WTC11 (cell line): ENCODE measurements around the gene RPA3.

Experiments used
- CREB1 ChIP-seq: sonication (generic); formaldehyde crosslinking; IDR thresholded peaks from 2 replicates; pipeline ENCODE4 v1.8.0; 2023; ENCODE audit warnings: mild to moderate bottlenecking, missing genetic modification reagents
- CTCF ChIP-seq: fragments of 200-600 bp; IDR thresholded peaks from 2 replicates; pipeline ENCODE4 v1.8.0; 2022; ENCODE audit warnings: antibody characterized with exemption
- E2F4 ChIP-seq: sonication (generic); formaldehyde crosslinking; IDR thresholded peaks from 2 replicates; pipeline ENCODE4 v1.8.1; 2022; ENCODE audit warnings: low read depth, mild to moderate bottlenecking, moderate library complexity, missing genetic modification reagents, borderline replicate concordance
- IRF1 ChIP-seq: sonication (generic); formaldehyde crosslinking; IDR thresholded peaks from 2 replicates; pipeline ENCODE4 v1.8.0; 2023; ENCODE audit warnings: missing genetic modification reagents
- JUN ChIP-seq: sonication (generic); formaldehyde crosslinking; IDR thresholded peaks from 2 replicates; pipeline ENCODE4 v1.8.0; 2023; ENCODE audit warnings: mild to moderate bottlenecking, missing genetic modification reagents
- MAX ChIP-seq: sonication (generic); formaldehyde crosslinking; IDR thresholded peaks from 2 replicates; pipeline ENCODE4 v1.8.0; 2022; ENCODE audit warnings: mild to moderate bottlenecking, missing genetic modification reagents
- RELA ChIP-seq: sonication (generic); formaldehyde crosslinking; IDR thresholded peaks from 2 replicates; pipeline ENCODE4 v1.8.1; 2022; ENCODE audit warnings: missing genetic modification reagents, mild to moderate bottlenecking, borderline replicate concordance
- SOX15 ChIP-seq: fragments of 250-450 bp; sonication (Bioruptor Pico); IDR thresholded peaks from 2 replicates; pipeline ENCODE4 v1.9.0; 2021; ENCODE audit warnings: mild to moderate bottlenecking
- USF2 ChIP-seq: sonication (generic); formaldehyde crosslinking; IDR thresholded peaks from 2 replicates; pipeline ENCODE4 v1.8.1; 2023; ENCODE audit warnings: mild to moderate bottlenecking, missing genetic modification reagents, moderate library complexity
- ZNF263 ChIP-seq: sonication (generic); formaldehyde crosslinking; IDR thresholded peaks from 2 replicates; pipeline ENCODE4 v1.8.1; 2022; ENCODE audit warnings: low read depth, mild to moderate bottlenecking, moderate library complexity, missing genetic modification reagents
- TF ChIP-seq, protein P1 (sequence below): fragments of 250-450 bp; sonication (Bioruptor Pico); IDR thresholded peaks from 2 replicates; pipeline ENCODE4 v2.1.2; 2022; ENCODE audit warnings: mild to moderate bottlenecking, moderate library complexity
- TF ChIP-seq, protein P2 (sequence below): sonication (generic); formaldehyde crosslinking; IDR thresholded peaks from 2 replicates; pipeline ENCODE4 v1.8.0; 2022; ENCODE audit warnings: mild to moderate bottlenecking, missing genetic modification reagents
- TF ChIP-seq, protein P3 (sequence below): sonication (generic); formaldehyde crosslinking; IDR thresholded peaks from 2 replicates; pipeline ENCODE4 v1.8.0; 2022; ENCODE audit warnings: missing genetic modification reagents

DNA sequence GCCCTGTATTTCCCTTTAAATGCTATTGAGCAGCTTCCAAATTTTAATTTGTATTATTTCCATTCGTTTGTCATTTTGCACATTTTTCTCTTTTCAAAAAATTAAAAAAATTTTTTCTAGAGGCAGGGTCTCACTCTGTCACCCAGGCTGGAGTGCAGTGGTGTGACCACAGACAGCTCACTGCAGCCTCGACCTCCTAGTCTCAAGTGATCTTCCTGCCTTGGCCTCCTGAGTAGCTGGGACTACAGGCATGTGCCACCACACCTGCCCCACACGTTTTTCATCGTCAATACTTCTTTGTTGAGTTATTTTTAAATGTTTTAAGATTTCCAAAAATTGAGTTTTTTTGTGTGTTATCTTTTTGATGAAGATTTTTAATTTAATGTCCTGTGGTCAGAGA, 4.7 kb downstream of the RPA3 start:
- no peak for TF ChIP-seq CTCF
- TF ChIP-seq, protein P1, sequence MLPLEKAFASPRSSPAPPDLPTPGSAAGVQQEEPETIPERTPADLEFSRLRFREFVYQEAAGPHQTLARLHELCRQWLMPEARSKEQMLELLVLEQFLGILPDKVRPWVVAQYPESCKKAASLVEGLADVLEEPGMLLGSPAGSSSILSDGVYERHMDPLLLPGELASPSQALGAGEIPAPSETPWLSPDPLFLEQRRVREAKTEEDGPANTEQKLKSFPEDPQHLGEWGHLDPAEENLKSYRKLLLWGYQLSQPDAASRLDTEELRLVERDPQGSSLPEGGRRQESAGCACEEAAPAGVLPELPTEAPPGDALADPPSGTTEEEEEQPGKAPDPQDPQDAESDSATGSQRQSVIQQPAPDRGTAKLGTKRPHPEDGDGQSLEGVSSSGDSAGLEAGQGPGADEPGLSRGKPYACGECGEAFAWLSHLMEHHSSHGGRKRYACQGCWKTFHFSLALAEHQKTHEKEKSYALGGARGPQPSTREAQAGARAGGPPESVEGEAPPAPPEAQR (CRISPR knock-in tag), result no peak
- TF ChIP-seq ZNF263 (CRISPR knock-in tag), result no peak
- TF ChIP-seq IRF1 (CRISPR knock-in tag), result no peak
- no peak for TF ChIP-seq MAX (CRISPR knock-in tag)
- TF ChIP-seq RELA (CRISPR knock-in tag), result no peak
- no peak for TF ChIP-seq E2F4 (CRISPR knock-in tag)
- no peak for TF ChIP-seq CREB1 (CRISPR knock-in tag)
- TF ChIP-seq USF2, result no peak
- TF ChIP-seq, protein P2, sequence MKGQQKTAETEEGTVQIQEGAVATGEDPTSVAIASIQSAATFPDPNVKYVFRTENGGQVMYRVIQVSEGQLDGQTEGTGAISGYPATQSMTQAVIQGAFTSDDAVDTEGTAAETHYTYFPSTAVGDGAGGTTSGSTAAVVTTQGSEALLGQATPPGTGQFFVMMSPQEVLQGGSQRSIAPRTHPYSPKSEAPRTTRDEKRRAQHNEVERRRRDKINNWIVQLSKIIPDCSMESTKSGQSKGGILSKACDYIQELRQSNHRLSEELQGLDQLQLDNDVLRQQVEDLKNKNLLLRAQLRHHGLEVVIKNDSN, result no peak
- TF ChIP-seq, protein P3, sequence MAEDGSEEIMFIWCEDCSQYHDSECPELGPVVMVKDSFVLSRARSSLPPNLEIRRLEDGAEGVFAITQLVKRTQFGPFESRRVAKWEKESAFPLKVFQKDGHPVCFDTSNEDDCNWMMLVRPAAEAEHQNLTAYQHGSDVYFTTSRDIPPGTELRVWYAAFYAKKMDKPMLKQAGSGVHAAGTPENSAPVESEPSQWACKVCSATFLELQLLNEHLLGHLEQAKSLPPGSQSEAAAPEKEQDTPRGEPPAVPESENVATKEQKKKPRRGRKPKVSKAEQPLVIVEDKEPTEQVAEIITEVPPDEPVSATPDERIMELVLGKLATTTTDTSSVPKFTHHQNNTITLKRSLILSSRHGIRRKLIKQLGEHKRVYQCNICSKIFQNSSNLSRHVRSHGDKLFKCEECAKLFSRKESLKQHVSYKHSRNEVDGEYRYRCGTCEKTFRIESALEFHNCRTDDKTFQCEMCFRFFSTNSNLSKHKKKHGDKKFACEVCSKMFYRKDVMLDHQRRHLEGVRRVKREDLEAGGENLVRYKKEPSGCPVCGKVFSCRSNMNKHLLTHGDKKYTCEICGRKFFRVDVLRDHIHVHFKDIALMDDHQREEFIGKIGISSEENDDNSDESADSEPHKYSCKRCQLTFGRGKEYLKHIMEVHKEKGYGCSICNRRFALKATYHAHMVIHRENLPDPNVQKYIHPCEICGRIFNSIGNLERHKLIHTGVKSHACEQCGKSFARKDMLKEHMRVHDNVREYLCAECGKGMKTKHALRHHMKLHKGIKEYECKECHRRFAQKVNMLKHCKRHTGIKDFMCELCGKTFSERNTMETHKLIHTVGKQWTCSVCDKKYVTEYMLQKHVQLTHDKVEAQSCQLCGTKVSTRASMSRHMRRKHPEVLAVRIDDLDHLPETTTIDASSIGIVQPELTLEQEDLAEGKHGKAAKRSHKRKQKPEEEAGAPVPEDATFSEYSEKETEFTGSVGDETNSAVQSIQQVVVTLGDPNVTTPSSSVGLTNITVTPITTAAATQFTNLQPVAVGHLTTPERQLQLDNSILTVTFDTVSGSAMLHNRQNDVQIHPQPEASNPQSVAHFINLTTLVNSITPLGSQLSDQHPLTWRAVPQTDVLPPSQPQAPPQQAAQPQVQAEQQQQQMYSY (CRISPR knock-in tag), result no peak
- TF ChIP-seq JUN, result no peak
- no peak for TF ChIP-seq SOX15 (CRISPR knock-in tag)
